GM23338 (cell line): ENCODE results near the gene MITF. TPM values are rescaled to one million over a fixed set of nuclear protein-coding genes. Genes with fewer than 3 reads are reported as not detected.

Experiments
- ATAC-seq: fragments of 200-7000 bp; cut with Tn5 transposase; 3 replicates; pipeline ENCODE4 v1.9.1; 2020
- DNase-seq: peaks from one replicate; pipeline ENCODE4 v3.0.0-alpha.2; 2015; ENCODE audit warnings: low spot score
- H2AFZ ChIP-seq: fragments of 200-600 bp; sonication (generic); 2 replicates; pipeline ENCODE4 v1.8.0; 2016; ENCODE audit warnings: antibody characterized with exemption, mild to moderate bottlenecking, moderate library complexity
- H3F3A ChIP-seq: fragments of 200-600 bp; sonication (generic); replicated peaks from 2 replicates; pipeline ENCODE4 v1.8.0; 2017; ENCODE audit warnings: antibody characterized with exemption, mixed run types, low read depth
- H3K27ac ChIP-seq: fragments of 200-600 bp; sonication (generic); 2 replicates; pipeline ENCODE4 v1.6.1; 2016; ENCODE audit warnings: low read depth
- H3K27me3 ChIP-seq: fragments of 200-600 bp; sonication (generic); 2 replicates; pipeline ENCODE4 v1.8.0; 2016; ENCODE audit warnings: mild to moderate bottlenecking, mixed run types, moderate library complexity; ENCODE audit not compliant: insufficient read depth
- H3K36me3 ChIP-seq: fragments of 200-600 bp; sonication (generic); 2 replicates; pipeline ENCODE4 v1.8.0; 2016; ENCODE audit warnings: mild to moderate bottlenecking; ENCODE audit not compliant: insufficient read depth
- H3K4me1 ChIP-seq: fragments of 200-600 bp; sonication (generic); 2 replicates; pipeline ENCODE4 v1.8.0; 2016; ENCODE audit warnings: mild to moderate bottlenecking, moderate library complexity; ENCODE audit not compliant: insufficient read depth
- H3K4me2 ChIP-seq: fragments of 200-600 bp; sonication (generic); 2 replicates; pipeline ENCODE4 v1.7.1; 2017; ENCODE audit warnings: mixed run types
- H3K4me3 ChIP-seq: fragments of 200-600 bp; sonication (generic); 2 replicates; pipeline ENCODE4 v1.6.1; 2016; ENCODE audit warnings: mixed run types
- H3K79me2 ChIP-seq: fragments of 200-600 bp; sonication (generic); replicated peaks from 2 replicates; pipeline ENCODE4 v1.8.0; 2017; ENCODE audit warnings: mild to moderate bottlenecking; ENCODE audit not compliant: insufficient read depth
- H3K9me2 ChIP-seq: fragments of 200-600 bp; sonication (generic); 2 replicates; pipeline ENCODE4 v1.8.0; 2017; ENCODE audit not compliant: insufficient read depth
- H4K20me1 ChIP-seq: fragments of 200-600 bp; sonication (generic); replicated peaks from 2 replicates; pipeline ENCODE4 v1.8.0; 2017; ENCODE audit warnings: mild to moderate bottlenecking; ENCODE audit not compliant: insufficient read depth
- H3K27ac Mint-ChIP-seq: 2 replicates; pipeline ENCODE4 v1.8.0; 2020; ENCODE audit warnings: inconsistent platforms, mild to moderate bottlenecking, moderate library complexity, mixed read lengths
- H3K27me3 Mint-ChIP-seq: 3 replicates; pipeline ENCODE4 v1.8.0; 2022; ENCODE audit warnings: low read depth, mild to moderate bottlenecking, moderate library complexity, mixed read lengths, inconsistent platforms; ENCODE audit not compliant: insufficient read depth, poor library complexity
- H3K36me3 Mint-ChIP-seq: 3 replicates; pipeline ENCODE4 v1.8.0; 2021; ENCODE audit warnings: low read depth, mild to moderate bottlenecking, inconsistent platforms, moderate library complexity, mixed read lengths
- H3K4me1 Mint-ChIP-seq: 3 replicates; pipeline ENCODE4 v1.8.0; 2020; ENCODE audit warnings: mild to moderate bottlenecking, inconsistent platforms, mixed read lengths
- H3K4me3 Mint-ChIP-seq: 3 replicates; pipeline ENCODE4 v1.8.0; 2021; ENCODE audit warnings: moderate library complexity, mild to moderate bottlenecking, inconsistent platforms, mixed read lengths
- H3K9me3 Mint-ChIP-seq: 3 replicates; pipeline ENCODE4 v1.8.0; 2020; ENCODE audit warnings: moderate library complexity, mild to moderate bottlenecking, inconsistent platforms, mixed read lengths
- CREB1 ChIP-seq: fragments of 250-450 bp; sonication (Bioruptor Pico); IDR thresholded peaks from 2 replicates; pipeline ENCODE4 v1.5.0; 2020; ENCODE audit warnings: low read depth, mild to moderate bottlenecking, moderate library complexity
- EZH2 ChIP-seq: fragments of 200-600 bp; sonication (generic); IDR thresholded peaks from one replicate; pipeline ENCODE4 v1.8.0; 2017; ENCODE audit warnings: antibody characterized with exemption, mild to moderate bottlenecking, low read depth; ENCODE audit not compliant: unreplicated experiment
- EZH2phosphoT487 ChIP-seq: fragments of 200-600 bp; sonication (generic); IDR thresholded peaks from one replicate; pipeline ENCODE4 v1.8.1; 2018; ENCODE audit warnings: antibody characterized with exemption; ENCODE audit not compliant: unreplicated experiment
- JUNB ChIP-seq: IDR thresholded peaks from one replicate; pipeline ENCODE4 v1.6.1; 2016; ENCODE audit warnings: antibody characterized with exemption; ENCODE audit not compliant: unreplicated experiment
- NANOG ChIP-seq: IDR thresholded peaks from 2 replicates; pipeline ENCODE4 v1.6.1; 2016; ENCODE audit warnings: antibody characterized with exemption, borderline replicate concordance
- POLR2AphosphoS5 ChIP-seq: IDR thresholded peaks from 2 replicates; pipeline ENCODE4 v1.6.1; 2016; ENCODE audit warnings: antibody characterized with exemption, low read depth
- STAT1 ChIP-seq: IDR thresholded peaks from one replicate; pipeline ENCODE4 v1.6.1; 2016; ENCODE audit warnings: antibody characterized with exemption; ENCODE audit not compliant: unreplicated experiment
- ZNF114 ChIP-seq: fragments of 250-450 bp; sonication (Bioruptor Pico); IDR thresholded peaks from 2 replicates; pipeline ENCODE4 v1.5.0; 2020; ENCODE audit warnings: mild to moderate bottlenecking, moderate library complexity
- ZNF331 ChIP-seq: fragments of 250-450 bp; sonication (Bioruptor Pico); IDR thresholded peaks from 2 replicates; pipeline ENCODE4 v1.5.0; 2020; ENCODE audit warnings: low read depth, mild to moderate bottlenecking, moderate library complexity
- polyA plus RNA-seq: library from polyadenylated mRNA; unstranded; fragments of >200 nt; fragmentation: Nextera tagmentation; extraction: Ambion mirVana; gene quantifications from 2 replicates; pipeline ENCODE4 v1.2.1, GENCODE V29; 2016
- total RNA-seq: library from RNA; depleted of rRNA; stranded (reverse); fragments of >200 nt; shearing (Covaris generic); gene quantifications from 2 replicates; pipeline ENCODE4 v1.2.3, GENCODE V29; 2014
- TF ChIP-seq, protein P1 (sequence below): IDR thresholded peaks from 2 replicates; pipeline ENCODE4 v1.6.1; 2016; ENCODE audit warnings: antibody characterized with exemption
- TF ChIP-seq, protein P2 (sequence below): fragments of 250-450 bp; sonication (Bioruptor Pico); IDR thresholded peaks from 2 replicates; pipeline ENCODE4 v1.5.0; 2020; ENCODE audit warnings: mild to moderate bottlenecking, moderate library complexity
- TF ChIP-seq, protein P3 (sequence below): IDR thresholded peaks from one replicate; pipeline ENCODE4 v1.6.1; 2018; ENCODE audit warnings: antibody characterized with exemption; ENCODE audit not compliant: unreplicated experiment
- TF ChIP-seq, protein P4 (sequence below), 2 experiments: fragments of 200-600 bp in 1 of 2; sonication (generic) in 1 of 2; conservative IDR thresholded peaks; 2 replicates each; pipeline versions ENCODE4 v1.5.1 to v1.6.1; 2016 to 2017; ENCODE audit warnings: antibody characterized with exemption in 2 of 2, low read depth in 2 of 2, mild to moderate bottlenecking in 2 of 2, moderate library complexity in 1 of 2

The MITF gene
- total and polyA plus RNA-seq, 2 experiments from 2014 or later: 1.9 to 2.4 TPM

DNA sequence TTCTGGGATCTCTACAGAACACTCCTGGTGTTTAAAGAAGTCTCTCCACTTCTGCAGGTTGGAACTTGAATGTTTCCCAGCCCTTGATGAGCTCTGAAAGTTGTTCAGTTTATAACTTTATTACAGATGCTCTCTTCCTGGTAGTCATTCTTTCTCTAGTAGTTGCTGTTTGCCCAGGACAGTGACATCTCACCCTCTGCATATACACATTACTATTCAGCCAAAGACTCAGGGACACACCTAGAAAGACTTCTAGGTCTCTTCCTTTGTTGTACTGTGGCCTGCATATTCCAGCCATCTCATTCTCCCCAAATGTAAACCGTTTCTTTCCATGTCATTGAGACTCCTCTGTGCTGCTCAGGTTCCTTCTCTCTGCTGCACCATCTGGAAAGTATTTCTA, 76.7 kb downstream of the MITF start:
- H3K4me1 ChIP-seq: no peaks in the 10 kb centered on the region
- Mint-ChIP-seq H3K4me1 (no peaks in the 10 kb centered on the region), H3K4me3 (no peak overlapping the region), H3K9me3 (no peaks in the 10 kb centered on the region), H3K27me3 (no peaks in the 10 kb centered on the region), H3K36me3 (no peaks in the 10 kb centered on the region), H3K27ac (no peak overlapping the region)
- H4K20me1 ChIP-seq: no peaks in the 10 kb centered on the region
- H3K9me2 ChIP-seq: no peaks in the 10 kb centered on the region
- H3K4me3 ChIP-seq: no peak overlapping the region
- H3K79me2 ChIP-seq: no peaks in the 10 kb centered on the region
- no peak overlapping the region for H3K4me2 ChIP-seq
- H3F3A ChIP-seq: no peaks in the 10 kb centered on the region
- DNase-seq (no peak), ATAC-seq (no peak)
- H3K27ac ChIP-seq: no peak overlapping the region
- TF ChIP-seq ZNF331 (CRISPR knock-in tag) (no peak), NANOG (no peak), EZH2phosphoT487 (no peak), STAT1 (no peak), EZH2 (no peak), CREB1 (no peak), POLR2AphosphoS5 (no peak), JUNB (no peak), ZNF114 (CRISPR knock-in tag) (no peak)
- TF ChIP-seq, protein P1, sequence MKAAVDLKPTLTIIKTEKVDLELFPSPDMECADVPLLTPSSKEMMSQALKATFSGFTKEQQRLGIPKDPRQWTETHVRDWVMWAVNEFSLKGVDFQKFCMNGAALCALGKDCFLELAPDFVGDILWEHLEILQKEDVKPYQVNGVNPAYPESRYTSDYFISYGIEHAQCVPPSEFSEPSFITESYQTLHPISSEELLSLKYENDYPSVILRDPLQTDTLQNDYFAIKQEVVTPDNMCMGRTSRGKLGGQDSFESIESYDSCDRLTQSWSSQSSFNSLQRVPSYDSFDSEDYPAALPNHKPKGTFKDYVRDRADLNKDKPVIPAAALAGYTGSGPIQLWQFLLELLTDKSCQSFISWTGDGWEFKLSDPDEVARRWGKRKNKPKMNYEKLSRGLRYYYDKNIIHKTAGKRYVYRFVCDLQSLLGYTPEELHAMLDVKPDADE: no peak
- TF ChIP-seq, protein P2, sequence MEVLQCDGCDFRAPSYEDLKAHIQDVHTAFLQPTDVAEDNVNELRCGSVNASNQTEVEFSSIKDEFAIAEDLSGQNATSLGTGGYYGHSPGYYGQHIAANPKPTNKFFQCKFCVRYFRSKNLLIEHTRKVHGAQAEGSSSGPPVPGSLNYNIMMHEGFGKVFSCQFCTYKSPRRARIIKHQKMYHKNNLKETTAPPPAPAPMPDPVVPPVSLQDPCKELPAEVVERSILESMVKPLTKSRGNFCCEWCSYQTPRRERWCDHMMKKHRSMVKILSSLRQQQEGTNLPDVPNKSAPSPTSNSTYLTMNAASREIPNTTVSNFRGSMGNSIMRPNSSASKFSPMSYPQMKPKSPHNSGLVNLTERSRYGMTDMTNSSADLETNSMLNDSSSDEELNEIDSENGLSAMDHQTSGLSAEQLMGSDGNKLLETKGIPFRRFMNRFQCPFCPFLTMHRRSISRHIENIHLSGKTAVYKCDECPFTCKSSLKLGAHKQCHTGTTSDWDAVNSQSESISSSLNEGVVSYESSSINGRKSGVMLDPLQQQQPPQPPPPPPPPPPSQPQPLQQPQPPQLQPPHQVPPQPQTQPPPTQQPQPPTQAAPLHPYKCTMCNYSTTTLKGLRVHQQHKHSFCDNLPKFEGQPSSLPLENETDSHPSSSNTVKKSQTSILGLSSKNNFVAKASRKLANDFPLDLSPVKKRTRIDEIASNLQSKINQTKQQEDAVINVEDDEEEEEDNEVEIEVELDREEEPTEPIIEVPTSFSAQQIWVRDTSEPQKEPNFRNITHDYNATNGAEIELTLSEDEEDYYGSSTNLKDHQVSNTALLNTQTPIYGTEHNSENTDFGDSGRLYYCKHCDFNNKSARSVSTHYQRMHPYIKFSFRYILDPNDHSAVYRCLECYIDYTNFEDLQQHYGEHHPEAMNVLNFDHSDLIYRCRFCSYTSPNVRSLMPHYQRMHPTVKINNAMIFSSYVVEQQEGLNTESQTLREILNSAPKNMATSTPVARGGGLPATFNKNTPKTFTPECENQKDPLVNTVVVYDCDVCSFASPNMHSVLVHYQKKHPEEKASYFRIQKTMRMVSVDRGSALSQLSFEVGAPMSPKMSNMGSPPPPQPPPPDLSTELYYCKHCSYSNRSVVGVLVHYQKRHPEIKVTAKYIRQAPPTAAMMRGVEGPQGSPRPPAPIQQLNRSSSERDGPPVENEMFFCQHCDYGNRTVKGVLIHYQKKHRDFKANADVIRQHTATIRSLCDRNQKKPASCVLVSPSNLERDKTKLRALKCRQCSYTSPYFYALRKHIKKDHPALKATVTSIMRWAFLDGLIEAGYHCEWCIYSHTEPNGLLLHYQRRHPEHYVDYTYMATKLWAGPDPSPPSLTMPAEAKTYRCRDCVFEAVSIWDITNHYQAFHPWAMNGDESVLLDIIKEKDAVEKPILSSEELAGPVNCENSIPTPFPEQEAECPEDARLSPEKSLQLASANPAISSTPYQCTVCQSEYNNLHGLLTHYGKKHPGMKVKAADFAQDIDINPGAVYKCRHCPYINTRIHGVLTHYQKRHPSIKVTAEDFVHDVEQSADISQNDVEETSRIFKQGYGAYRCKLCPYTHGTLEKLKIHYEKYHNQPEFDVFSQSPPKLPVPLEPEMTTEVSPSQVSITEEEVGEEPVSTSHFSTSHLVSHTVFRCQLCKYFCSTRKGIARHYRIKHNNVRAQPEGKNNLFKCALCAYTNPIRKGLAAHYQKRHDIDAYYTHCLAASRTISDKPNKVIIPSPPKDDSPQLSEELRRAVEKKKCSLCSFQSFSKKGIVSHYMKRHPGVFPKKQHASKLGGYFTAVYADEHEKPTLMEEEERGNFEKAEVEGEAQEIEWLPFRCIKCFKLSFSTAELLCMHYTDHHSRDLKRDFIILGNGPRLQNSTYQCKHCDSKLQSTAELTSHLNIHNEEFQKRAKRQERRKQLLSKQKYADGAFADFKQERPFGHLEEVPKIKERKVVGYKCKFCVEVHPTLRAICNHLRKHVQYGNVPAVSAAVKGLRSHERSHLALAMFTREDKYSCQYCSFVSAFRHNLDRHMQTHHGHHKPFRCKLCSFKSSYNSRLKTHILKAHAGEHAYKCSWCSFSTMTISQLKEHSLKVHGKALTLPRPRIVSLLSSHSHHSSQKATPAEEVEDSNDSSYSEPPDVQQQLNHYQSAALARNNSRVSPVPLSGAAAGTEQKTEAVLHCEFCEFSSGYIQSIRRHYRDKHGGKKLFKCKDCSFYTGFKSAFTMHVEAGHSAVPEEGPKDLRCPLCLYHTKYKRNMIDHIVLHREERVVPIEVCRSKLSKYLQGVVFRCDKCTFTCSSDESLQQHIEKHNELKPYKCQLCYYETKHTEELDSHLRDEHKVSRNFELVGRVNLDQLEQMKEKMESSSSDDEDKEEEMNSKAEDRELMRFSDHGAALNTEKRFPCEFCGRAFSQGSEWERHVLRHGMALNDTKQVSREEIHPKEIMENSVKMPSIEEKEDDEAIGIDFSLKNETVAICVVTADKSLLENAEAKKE (CRISPR knock-in tag): no peak
- TF ChIP-seq, protein P3, sequence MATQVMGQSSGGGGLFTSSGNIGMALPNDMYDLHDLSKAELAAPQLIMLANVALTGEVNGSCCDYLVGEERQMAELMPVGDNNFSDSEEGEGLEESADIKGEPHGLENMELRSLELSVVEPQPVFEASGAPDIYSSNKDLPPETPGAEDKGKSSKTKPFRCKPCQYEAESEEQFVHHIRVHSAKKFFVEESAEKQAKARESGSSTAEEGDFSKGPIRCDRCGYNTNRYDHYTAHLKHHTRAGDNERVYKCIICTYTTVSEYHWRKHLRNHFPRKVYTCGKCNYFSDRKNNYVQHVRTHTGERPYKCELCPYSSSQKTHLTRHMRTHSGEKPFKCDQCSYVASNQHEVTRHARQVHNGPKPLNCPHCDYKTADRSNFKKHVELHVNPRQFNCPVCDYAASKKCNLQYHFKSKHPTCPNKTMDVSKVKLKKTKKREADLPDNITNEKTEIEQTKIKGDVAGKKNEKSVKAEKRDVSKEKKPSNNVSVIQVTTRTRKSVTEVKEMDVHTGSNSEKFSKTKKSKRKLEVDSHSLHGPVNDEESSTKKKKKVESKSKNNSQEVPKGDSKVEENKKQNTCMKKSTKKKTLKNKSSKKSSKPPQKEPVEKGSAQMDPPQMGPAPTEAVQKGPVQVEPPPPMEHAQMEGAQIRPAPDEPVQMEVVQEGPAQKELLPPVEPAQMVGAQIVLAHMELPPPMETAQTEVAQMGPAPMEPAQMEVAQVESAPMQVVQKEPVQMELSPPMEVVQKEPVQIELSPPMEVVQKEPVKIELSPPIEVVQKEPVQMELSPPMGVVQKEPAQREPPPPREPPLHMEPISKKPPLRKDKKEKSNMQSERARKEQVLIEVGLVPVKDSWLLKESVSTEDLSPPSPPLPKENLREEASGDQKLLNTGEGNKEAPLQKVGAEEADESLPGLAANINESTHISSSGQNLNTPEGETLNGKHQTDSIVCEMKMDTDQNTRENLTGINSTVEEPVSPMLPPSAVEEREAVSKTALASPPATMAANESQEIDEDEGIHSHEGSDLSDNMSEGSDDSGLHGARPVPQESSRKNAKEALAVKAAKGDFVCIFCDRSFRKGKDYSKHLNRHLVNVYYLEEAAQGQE: no peak
- TF ChIP-seq, protein P4, sequence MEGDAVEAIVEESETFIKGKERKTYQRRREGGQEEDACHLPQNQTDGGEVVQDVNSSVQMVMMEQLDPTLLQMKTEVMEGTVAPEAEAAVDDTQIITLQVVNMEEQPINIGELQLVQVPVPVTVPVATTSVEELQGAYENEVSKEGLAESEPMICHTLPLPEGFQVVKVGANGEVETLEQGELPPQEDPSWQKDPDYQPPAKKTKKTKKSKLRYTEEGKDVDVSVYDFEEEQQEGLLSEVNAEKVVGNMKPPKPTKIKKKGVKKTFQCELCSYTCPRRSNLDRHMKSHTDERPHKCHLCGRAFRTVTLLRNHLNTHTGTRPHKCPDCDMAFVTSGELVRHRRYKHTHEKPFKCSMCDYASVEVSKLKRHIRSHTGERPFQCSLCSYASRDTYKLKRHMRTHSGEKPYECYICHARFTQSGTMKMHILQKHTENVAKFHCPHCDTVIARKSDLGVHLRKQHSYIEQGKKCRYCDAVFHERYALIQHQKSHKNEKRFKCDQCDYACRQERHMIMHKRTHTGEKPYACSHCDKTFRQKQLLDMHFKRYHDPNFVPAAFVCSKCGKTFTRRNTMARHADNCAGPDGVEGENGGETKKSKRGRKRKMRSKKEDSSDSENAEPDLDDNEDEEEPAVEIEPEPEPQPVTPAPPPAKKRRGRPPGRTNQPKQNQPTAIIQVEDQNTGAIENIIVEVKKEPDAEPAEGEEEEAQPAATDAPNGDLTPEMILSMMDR (conservative IDR thresholded peaks at IDR 0.05; ENCODE audit: low read depth in 2 of 2): no peak
- no peaks in the 10 kb centered on the region for H3K27me3 ChIP-seq
- no peak overlapping the region for H2AFZ ChIP-seq
- no peaks in the 10 kb centered on the region for H3K36me3 ChIP-seq
